Trophoblast cell (in vitro differentiated cells and primary cell): ENCODE measurements around the gene UNC13D.
"Not testable (repeated sequence)": the region's sequence is repeated elsewhere in the genome, so short reads cannot be mapped to it uniquely, and the experiment has no call there.

Source experiments
- DNase-seq, 2 donors: peaks; one replicate each; pipeline ENCODE4 v3.0.0-alpha.2; 2016
- H2AFZ ChIP-seq: 2 replicates; pipeline ENCODE4 v1.6.1; 2013; ENCODE audit warnings: low read length, moderate library complexity, mild to moderate bottlenecking; ENCODE audit not compliant: insufficient read depth, poor library complexity
- H2AK5ac ChIP-seq: 2 replicates; pipeline ENCODE4 v1.6.1; 2013; ENCODE audit warnings: mild to moderate bottlenecking, low read length
- H2BK120ac ChIP-seq: 2 replicates; pipeline ENCODE4 v1.6.1; 2013; ENCODE audit warnings: low read length, mild to moderate bottlenecking, moderate library complexity; ENCODE audit not compliant: insufficient read depth, poor library complexity
- H2BK12ac ChIP-seq: 2 replicates; pipeline ENCODE4 v1.6.1; 2013; ENCODE audit warnings: mild to moderate bottlenecking, low read length, moderate library complexity
- H2BK5ac ChIP-seq: 2 replicates; pipeline ENCODE4 v1.6.1; 2013; ENCODE audit warnings: low read length, low read depth, moderate library complexity, mild to moderate bottlenecking; ENCODE audit not compliant: poor library complexity
- H3K14ac ChIP-seq: 2 replicates; pipeline ENCODE4 v1.6.1; 2013; ENCODE audit warnings: mild to moderate bottlenecking, low read length
- H3K18ac ChIP-seq: 2 replicates; pipeline ENCODE4 v1.6.1; 2013; ENCODE audit warnings: mild to moderate bottlenecking, low read length
- H3K23ac ChIP-seq: 2 replicates; pipeline ENCODE4 v1.6.1; 2013; ENCODE audit warnings: low read length
- H3K27ac ChIP-seq: 2 replicates; pipeline ENCODE4 v1.5.1; 2013; ENCODE audit warnings: low read depth, mild to moderate bottlenecking, inconsistent platforms, low read length, moderate library complexity
- H3K27me3 ChIP-seq: 2 replicates; pipeline ENCODE4 v1.6.1; 2013; ENCODE audit warnings: inconsistent platforms, mild to moderate bottlenecking, low read length, moderate library complexity; ENCODE audit not compliant: insufficient read depth
- H3K36me3 ChIP-seq, 2 experiments: 1 replicate in 1 of 2; 2 replicates in 1 of 2; pipeline ENCODE4 v1.6.1; 2013; ENCODE audit warnings: low read length in 2 of 2, mild to moderate bottlenecking in 2 of 2, moderate library complexity in 1 of 2; ENCODE audit not compliant: insufficient read depth in 2 of 2, control insufficient read depth in 1 of 2
- H3K4ac ChIP-seq: 2 replicates; pipeline ENCODE4 v1.6.1; 2013; ENCODE audit warnings: low read depth, mild to moderate bottlenecking, low read length, moderate library complexity
- H3K4me1 ChIP-seq, 2 experiments: 1 replicate in 1 of 2; 2 replicates in 1 of 2; pipeline ENCODE4 v1.6.1; 2013; ENCODE audit warnings: low read length in 2 of 2, mild to moderate bottlenecking in 2 of 2, moderate library complexity in 1 of 2; ENCODE audit not compliant: insufficient read depth in 2 of 2, control insufficient read depth in 1 of 2
- H3K4me2 ChIP-seq: 2 replicates; pipeline ENCODE4 v1.6.1; 2013; ENCODE audit warnings: inconsistent platforms, mild to moderate bottlenecking, low read length, moderate library complexity
- H3K4me3 ChIP-seq: 2 replicates; pipeline ENCODE4 v1.5.1; 2013; ENCODE audit warnings: mild to moderate bottlenecking, low read depth, low read length, inconsistent platforms
- H3K79me1 ChIP-seq: one replicate; pipeline ENCODE4 v1.6.1; 2013; ENCODE audit warnings: low read length
- H3K79me2 ChIP-seq: 2 replicates; pipeline ENCODE4 v1.6.1; 2013; ENCODE audit warnings: low read length, mild to moderate bottlenecking; ENCODE audit not compliant: control insufficient read depth, insufficient read depth, poor library complexity
- H3K9ac ChIP-seq: 2 replicates; pipeline ENCODE4 v1.6.1; 2013; ENCODE audit warnings: mild to moderate bottlenecking, low read length
- H3K9me3 ChIP-seq: 2 replicates; pipeline ENCODE4 v1.6.1; 2013; ENCODE audit warnings: low read depth, mild to moderate bottlenecking, control low read depth, inconsistent platforms, low read length; ENCODE audit not compliant: insufficient read depth
- H4K12ac ChIP-seq: 2 replicates; pipeline ENCODE4 v1.6.1; 2013; ENCODE audit warnings: low read depth, mild to moderate bottlenecking, low read length, moderate library complexity
- H4K8ac ChIP-seq: 2 replicates; pipeline ENCODE4 v1.6.1; 2013; ENCODE audit warnings: low read depth, mild to moderate bottlenecking, low read length, moderate library complexity
- H4K91ac ChIP-seq: one replicate; pipeline ENCODE4 v1.6.1; 2013; ENCODE audit warnings: low read depth, mild to moderate bottlenecking, low read length, moderate library complexity
- WGBS: extraction: QIAGEN DNeasy Blood & Tissue Kit; methylation state at CpG from one replicate; pipeline ENCODE4 v1.1.7; 2013; ENCODE audit warnings: missing lambda C conversion rate; ENCODE audit not compliant: insufficient read length, insufficient coverage; ENCODE audit errors: extremely low coverage; 5-methylcytosine and 5-hydroxymethylcytosine counted together

Gene UNC13D

DNA sequence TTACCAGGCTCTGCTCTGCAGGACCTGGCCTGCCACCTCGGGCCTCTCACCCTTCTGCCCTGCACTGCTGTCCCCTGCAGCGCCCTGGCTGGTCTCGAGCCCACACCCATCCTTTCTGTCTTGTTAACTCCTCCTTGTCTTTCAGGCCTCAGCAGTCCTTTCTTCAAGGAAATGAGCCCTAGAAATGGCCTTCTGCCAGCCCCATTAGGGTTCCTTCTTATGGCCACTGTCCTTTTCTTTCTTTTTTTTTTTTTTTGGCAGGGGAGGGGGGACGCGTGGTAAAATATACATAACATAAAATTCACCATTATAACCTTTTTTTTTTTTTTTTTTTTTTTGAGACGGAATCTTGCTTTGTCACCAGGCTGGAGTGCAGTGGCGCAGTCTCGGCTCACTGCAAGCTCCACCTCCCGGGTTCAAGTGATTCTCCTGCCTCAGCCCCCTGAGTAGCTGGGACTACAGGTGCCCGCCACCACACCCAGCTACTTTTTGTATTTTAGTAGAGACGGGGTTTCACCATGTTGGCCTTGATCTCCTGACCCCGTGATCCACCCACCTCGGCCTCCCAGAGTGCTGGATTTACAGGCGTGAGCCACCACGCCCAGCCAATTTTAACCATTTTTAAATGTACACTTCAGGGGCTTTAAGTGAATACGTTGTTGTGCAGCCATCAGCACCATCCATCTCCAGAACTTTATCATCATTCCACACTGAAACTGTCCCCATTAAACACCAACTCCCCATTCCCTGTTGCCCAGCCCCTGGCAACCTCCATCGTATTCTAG lies 21.4 kb upstream of the UNC13D start:
- not testable (repeated sequence) for H2BK120ac ChIP-seq, H3K4me2 ChIP-seq, H3K27me3 ChIP-seq, H4K8ac ChIP-seq, H3K79me2 ChIP-seq, H3K36me3 ChIP-seq, H3K4ac ChIP-seq, H3K79me1 ChIP-seq, H3K23ac ChIP-seq, H3K4me3 ChIP-seq, H3K14ac ChIP-seq, H3K9me3 ChIP-seq, H2BK5ac ChIP-seq, H3K27ac ChIP-seq, DNase-seq, H2AFZ ChIP-seq, H2BK12ac ChIP-seq, H4K91ac ChIP-seq, H3K9ac ChIP-seq, H3K18ac ChIP-seq, H3K4me1 ChIP-seq
- Histone ChIP-seq H2AK5ac (peak overlapping the region; percentile 32), H4K12ac (peak overlapping the region; percentile 78)
- WGBS = no CpG with 5 or more reads among the region's 17 CpGs

DNA sequence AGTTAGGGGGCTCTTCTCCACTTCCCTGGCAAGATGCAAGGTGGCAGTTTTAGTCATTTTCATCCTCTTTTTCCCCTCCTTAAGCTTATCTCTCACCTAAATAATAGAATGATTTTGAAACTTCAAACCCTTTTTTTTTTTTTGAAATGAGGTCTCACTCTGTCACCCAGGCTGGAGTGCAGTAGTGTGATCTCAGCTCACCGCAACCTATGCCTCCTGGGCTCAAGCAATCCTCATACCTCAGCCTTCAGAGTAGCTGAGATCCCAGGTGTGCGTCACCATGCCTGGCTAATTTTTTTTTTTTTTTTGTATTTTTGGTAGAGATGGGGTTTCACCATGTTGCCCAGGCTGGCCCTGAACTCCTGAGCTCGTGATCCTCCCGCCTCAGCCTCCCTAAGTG lies 20.7 kb upstream of the UNC13D start:
- not testable (repeated sequence) for H3K79me2 ChIP-seq, H4K12ac ChIP-seq, H2BK5ac ChIP-seq, H2AK5ac ChIP-seq, H3K4me2 ChIP-seq, H3K36me3 ChIP-seq, H3K27ac ChIP-seq, H3K79me1 ChIP-seq, H3K18ac ChIP-seq, H3K27me3 ChIP-seq, H3K23ac ChIP-seq, H3K4me1 ChIP-seq, H3K14ac ChIP-seq, H3K4ac ChIP-seq, H3K9ac ChIP-seq, H2BK120ac ChIP-seq, H3K4me3 ChIP-seq, H2BK12ac ChIP-seq, H2AFZ ChIP-seq, H4K91ac ChIP-seq, DNase-seq, H4K8ac ChIP-seq, H3K9me3 ChIP-seq
- WGBS = no CpG with 5 or more reads among the region's 4 CpGs

DNA sequence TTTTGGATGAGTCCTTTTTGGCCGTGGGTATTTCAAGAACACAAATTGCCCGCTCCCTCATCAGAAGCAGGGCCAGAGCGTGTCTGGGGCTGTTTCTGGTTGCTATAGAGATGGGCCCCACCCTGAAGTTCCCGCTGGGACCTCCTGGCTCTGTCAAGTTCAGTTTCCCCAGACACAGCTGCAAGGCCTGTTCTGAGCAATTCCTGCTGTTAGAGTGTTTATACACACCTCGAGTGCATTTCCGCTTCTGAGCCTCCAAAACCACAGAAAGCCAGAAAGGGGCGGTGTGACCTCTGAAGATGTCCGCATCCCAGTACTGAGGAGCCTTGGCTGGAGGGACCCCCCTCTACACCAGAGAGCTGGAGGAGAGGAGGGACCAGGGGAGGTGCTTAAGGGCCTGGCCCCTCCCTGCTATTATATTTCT lies 20.3 kb upstream of the UNC13D start:
- no CpG with 5 or more reads among the region's 8 CpGs for WGBS
- no peaks in the 10 kb centered on the region for H3K4me1 ChIP-seq
- H3K4me2 ChIP-seq = no peak overlapping the region
- H4K12ac ChIP-seq = no peak overlapping the region
- H3K9me3 ChIP-seq = no peaks in the 10 kb centered on the region
- no peak for DNase-seq
- H2BK120ac ChIP-seq = no peak overlapping the region
- H3K36me3 ChIP-seq = no peaks in the 10 kb centered on the region
- H3K14ac ChIP-seq = no peak overlapping the region
- H3K18ac ChIP-seq = no peak overlapping the region
- no peak overlapping the region for H3K27ac ChIP-seq
- no peak overlapping the region for H4K91ac ChIP-seq
- H2AK5ac ChIP-seq = no peak overlapping the region
- no peaks in the 10 kb centered on the region for H3K79me1 ChIP-seq
- H3K9ac ChIP-seq = no peak overlapping the region
- no peak overlapping the region for H3K23ac ChIP-seq
- H3K4ac ChIP-seq = no peak overlapping the region
- no peaks in the 10 kb centered on the region for H3K79me2 ChIP-seq
- no peak overlapping the region for H4K8ac ChIP-seq
- H2BK5ac ChIP-seq = no peak overlapping the region
- no peaks in the 10 kb centered on the region for H3K27me3 ChIP-seq
- no peak overlapping the region for H2BK12ac ChIP-seq
- H3K4me3 ChIP-seq = no peak overlapping the region
- H2AFZ ChIP-seq = no peak overlapping the region

DNA sequence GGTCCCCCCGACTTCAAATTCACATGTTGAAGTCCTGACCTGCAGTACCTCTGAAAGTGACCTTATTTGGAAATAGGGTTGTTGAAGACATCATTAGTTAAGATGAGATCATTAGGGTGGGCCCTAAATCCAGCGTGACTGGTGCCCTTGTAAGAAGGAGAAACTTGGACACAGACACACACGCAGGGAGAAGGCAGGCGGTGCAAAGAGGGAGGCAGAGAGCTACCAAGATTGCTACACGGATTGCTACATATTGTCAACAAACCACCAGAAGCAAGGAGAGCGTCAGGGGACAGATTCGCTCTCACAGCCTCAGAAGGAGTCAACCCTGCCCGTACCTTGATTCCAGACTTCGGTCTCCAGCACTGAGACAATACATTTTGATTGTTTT lies 17.7 kb upstream of the UNC13D start:
- no peak for DNase-seq
- Histone ChIP-seq H3K9ac (no peak overlapping the region), H3K4me1 (no peaks in the 10 kb centered on the region), H3K79me1 (no peaks in the 10 kb centered on the region), H3K36me3 (no peaks in the 10 kb centered on the region), H3K4me2 (no peak overlapping the region), H3K9me3 (no peaks in the 10 kb centered on the region), H3K4ac (no peak overlapping the region), H3K14ac (no peak overlapping the region), H2BK120ac (no peak overlapping the region), H3K27ac (no peak overlapping the region), H2AFZ (no peak overlapping the region), H4K8ac (no peak overlapping the region), H4K12ac (no peak overlapping the region), H3K23ac (no peak overlapping the region), H2AK5ac (no peak overlapping the region), H3K27me3 (no peaks in the 10 kb centered on the region), H4K91ac (no peak overlapping the region), H3K18ac (no peak overlapping the region), H2BK12ac (no peak overlapping the region), H2BK5ac (no peak overlapping the region), H3K79me2 (no peaks in the 10 kb centered on the region), H3K4me3 (no peak overlapping the region)
- WGBS = no CpG with 5 or more reads among the region's 9 CpGs
